H9 (cell line): ENCODE measurements around the gene ABHD1. TPM values are rescaled to one million over a fixed set of nuclear protein-coding genes. Genes with fewer than 3 reads are reported as not detected.
"Not testable (repeated sequence)": the region's sequence is repeated elsewhere in the genome, so short reads cannot be mapped to it uniquely, and the experiment has no call there.

ENCODE experiments used
- DNase-seq: peaks from one replicate; pipeline ENCODE4 v3.0.0-alpha.2; 2017
- H2AFZ ChIP-seq: one replicate; pipeline ENCODE4 v1.6.1; 2013; ENCODE audit warnings: mild to moderate bottlenecking, low read length, control low read depth, moderate library complexity
- H2AK5ac ChIP-seq: 2 replicates; pipeline ENCODE4 v1.6.1; 2013; ENCODE audit warnings: low read length, control low read depth, mixed read lengths; ENCODE audit not compliant: insufficient read length
- H2BK120ac ChIP-seq: one replicate; pipeline ENCODE4 v1.6.1; 2013; ENCODE audit warnings: low read depth, mild to moderate bottlenecking, low read length, control low read depth, inconsistent platforms; ENCODE audit not compliant: poor library complexity, severe bottlenecking
- H2BK12ac ChIP-seq: 2 replicates; pipeline ENCODE4 v1.6.1; 2013; ENCODE audit warnings: low read length, control low read depth, mixed read lengths, low read depth; ENCODE audit not compliant: insufficient read length
- H2BK15ac ChIP-seq: 2 replicates; pipeline ENCODE4 v1.6.1; 2013; ENCODE audit warnings: low read depth, low read length, control low read depth
- H2BK20ac ChIP-seq: one replicate; pipeline ENCODE4 v1.6.1; 2013; ENCODE audit warnings: low read depth, mild to moderate bottlenecking, low read length, control low read depth, inconsistent platforms; ENCODE audit not compliant: poor library complexity, severe bottlenecking
- H2BK5ac ChIP-seq: 2 replicates; pipeline ENCODE4 v1.6.1; 2013; ENCODE audit warnings: low read length, control low read depth, mixed read lengths; ENCODE audit not compliant: insufficient read length
- H3K14ac ChIP-seq: 2 replicates; pipeline ENCODE4 v1.6.1; 2013; ENCODE audit warnings: low read length, control low read depth; ENCODE audit not compliant: insufficient read depth
- H3K18ac ChIP-seq: 2 replicates; pipeline ENCODE4 v1.6.1; 2013; ENCODE audit warnings: low read depth, mild to moderate bottlenecking, mixed read lengths, low read length, control low read depth; ENCODE audit not compliant: insufficient read length
- H3K23ac ChIP-seq: 2 replicates; pipeline ENCODE4 v1.6.1; 2013; ENCODE audit warnings: low read length, control low read depth, mixed read lengths, low read depth; ENCODE audit not compliant: insufficient read length
- H3K23me2 ChIP-seq: 2 replicates; pipeline ENCODE4 v1.6.1; 2013; ENCODE audit warnings: low read depth, mild to moderate bottlenecking, mixed read lengths, low read length, control low read depth; ENCODE audit not compliant: insufficient read length, poor library complexity, severe bottlenecking
- H3K27ac ChIP-seq: 2 replicates; pipeline ENCODE4 v1.5.1; 2013; ENCODE audit warnings: low read length, control low read depth, mixed read lengths, low read depth; ENCODE audit not compliant: insufficient read length
- H3K27me3 ChIP-seq: 2 replicates; pipeline ENCODE4 v1.6.1; 2013; ENCODE audit warnings: low read length, control low read depth, inconsistent platforms; ENCODE audit not compliant: insufficient read depth
- H3K4ac ChIP-seq: 2 replicates; pipeline ENCODE4 v1.6.1; 2013; ENCODE audit warnings: low read depth, mild to moderate bottlenecking, control low read depth, inconsistent platforms, low read length, moderate library complexity
- H3K4me1 ChIP-seq: 2 replicates; pipeline ENCODE4 v1.6.1; 2013; ENCODE audit warnings: low read length, control low read depth, inconsistent platforms; ENCODE audit not compliant: insufficient read depth
- H3K4me2 ChIP-seq: 2 replicates; pipeline ENCODE4 v1.6.1; 2013; ENCODE audit warnings: low read length, control low read depth, mixed read lengths; ENCODE audit not compliant: insufficient read length, insufficient read depth
- H3K56ac ChIP-seq: 2 replicates; pipeline ENCODE4 v1.6.1; 2013; ENCODE audit warnings: low read depth, mild to moderate bottlenecking, mixed read lengths, low read length, control low read depth; ENCODE audit not compliant: insufficient read length
- H3K79me1 ChIP-seq: 2 replicates; pipeline ENCODE4 v1.6.1; 2013; ENCODE audit warnings: low read depth, mild to moderate bottlenecking, moderate library complexity, low read length, control low read depth, inconsistent platforms; ENCODE audit not compliant: insufficient read depth, poor library complexity, severe bottlenecking
- H3K79me2 ChIP-seq: 2 replicates; pipeline ENCODE4 v1.6.1; 2013; ENCODE audit warnings: low read length, control low read depth, inconsistent platforms; ENCODE audit not compliant: insufficient read depth
- H3K9ac ChIP-seq: 2 replicates; pipeline ENCODE4 v1.6.1; 2013; ENCODE audit warnings: low read length, control low read depth, mixed read lengths; ENCODE audit not compliant: insufficient read length; ENCODE audit errors: extremely low read depth
- H3K9me3 ChIP-seq: one replicate; pipeline ENCODE4 v1.6.1; 2013; ENCODE audit warnings: low read depth, low read length, inconsistent platforms; ENCODE audit not compliant: control insufficient read depth
- H3T11ph ChIP-seq: one replicate; pipeline ENCODE4 v1.6.1; 2013; ENCODE audit warnings: mild to moderate bottlenecking, low read length, control low read depth, inconsistent platforms
- H4K20me1 ChIP-seq: one replicate; pipeline ENCODE4 v1.6.1; 2013; ENCODE audit not compliant: control insufficient read depth, insufficient read length, insufficient read depth
- H4K5ac ChIP-seq: 2 replicates; pipeline ENCODE4 v1.6.1; 2013; ENCODE audit warnings: low read depth, mild to moderate bottlenecking, mixed read lengths, low read length, control low read depth; ENCODE audit not compliant: insufficient read length
- H4K8ac ChIP-seq: replicated peaks from 2 replicates; pipeline ENCODE4 v1.6.1; 2013; ENCODE audit warnings: low read length, control low read depth, mixed read lengths, low read depth; ENCODE audit not compliant: insufficient read length
- H4K91ac ChIP-seq: 2 replicates; pipeline ENCODE4 v1.6.1; 2013; ENCODE audit warnings: low read depth, mild to moderate bottlenecking, moderate library complexity, mixed read lengths, low read length, control low read depth; ENCODE audit not compliant: insufficient read length
- H3K27ac Mint-ChIP-seq, 3 experiments: 2 replicates in 2 of 3; 3 replicates in 1 of 3; pipeline ENCODE4 v1.8.0; 2020 to 2021; ENCODE audit warnings: mixed read lengths in 3 of 3, mild to moderate bottlenecking in 1 of 3, moderate library complexity in 1 of 3
- H3K27me3 Mint-ChIP-seq: 2 replicates; pipeline ENCODE4 v1.8.0; 2021; ENCODE audit warnings: low read depth, mild to moderate bottlenecking, moderate library complexity, mixed read lengths
- H3K36me3 Mint-ChIP-seq, 3 experiments: 2 replicates in 2 of 3; 3 replicates in 1 of 3; pipeline ENCODE4 v1.8.0; 2020 to 2021; ENCODE audit warnings: low read depth in 3 of 3, mixed read lengths in 3 of 3; ENCODE audit not compliant: insufficient read depth in 1 of 3
- H3K4me1 Mint-ChIP-seq, 2 experiments: 2 replicates each; pipeline ENCODE4 v1.8.0; 2020; ENCODE audit warnings: mixed read lengths in 2 of 2
- H3K4me3 Mint-ChIP-seq, 2 experiments: 2 replicates in 1 of 2; 3 replicates in 1 of 2; pipeline ENCODE4 v1.8.0; 2020 to 2021; ENCODE audit warnings: mild to moderate bottlenecking in 2 of 2, mixed read lengths in 2 of 2, moderate library complexity in 1 of 2
- H3K9me3 Mint-ChIP-seq, 2 experiments: 2 replicates in 1 of 2; 3 replicates in 1 of 2; pipeline ENCODE4 v1.8.0; 2020; ENCODE audit warnings: mild to moderate bottlenecking in 2 of 2, mixed read lengths in 2 of 2, moderate library complexity in 1 of 2
- WGBS: extraction: QIAGEN DNeasy Blood & Tissue Kit; methylation state at CpG from one replicate; pipeline ENCODE4 v1.1.7; 2013; ENCODE audit warnings: missing lambda C conversion rate, low lambda C conversion rate, mixed read lengths; ENCODE audit not compliant: insufficient read length; ENCODE audit errors: extremely low coverage; 5-methylcytosine and 5-hydroxymethylcytosine counted together
- total RNA-seq: library from RNA; stranded (reverse); gene quantifications from 2 replicates; pipeline ENCODE4 v1.2.1, GENCODE V29; 2021
- TF ChIP-seq, protein P1 (sequence below): fragments of 200-600 bp; sonication (generic); conservative IDR thresholded peaks from 3 replicates; pipeline ENCODE4 v1.8.0; 2021; ENCODE audit warnings: antibody characterized with exemption, mild to moderate bottlenecking

ABHD1 gene
- total RNA-seq, 1 experiment from 2014 or later: 0.31 TPM

- H2BK5ac ChIP-seq: no peak overlapping the region
- H3T11ph ChIP-seq: no peak overlapping the region
- H2BK12ac ChIP-seq: no peak overlapping the region
- no peak overlapping the region for H3K18ac ChIP-seq
- H3K79me1 ChIP-seq: no peaks in the 10 kb centered on the region
- H3K27me3 ChIP-seq: no peaks in the 10 kb centered on the region
- H4K5ac ChIP-seq: no peak overlapping the region
- no peak overlapping the region for H2BK120ac ChIP-seq
- H3K4me1 Mint-ChIP-seq: peaks cover 24 to 32% of the 10 kb centered on the region in 2 experiments
- no peak overlapping the region for H3K56ac ChIP-seq
- no peak overlapping the region for H3K27ac Mint-ChIP-seq
- H2AK5ac ChIP-seq: no peak overlapping the region
- H4K8ac ChIP-seq: no peak overlapping the region
- H3K27ac ChIP-seq: no peak overlapping the region
- H3K23ac ChIP-seq: no peak overlapping the region
- peaks cover 2 to 10% (median 8%) of the 10 kb centered on the region in 3 experiments; a peak in 6 of 7 replicates for H3K36me3 Mint-ChIP-seq
- DNase-seq: no peak
- no peak overlapping the region for H4K91ac ChIP-seq
- no peaks in the 10 kb centered on the region for H3K9me3 Mint-ChIP-seq
- H3K27me3 Mint-ChIP-seq: peaks cover 20% of the 10 kb centered on the region
- H3K4me2 ChIP-seq: no peak overlapping the region
- H3K9me3 ChIP-seq: no peaks in the 10 kb centered on the region
- no peak overlapping the region for H2BK15ac ChIP-seq
- no peak overlapping the region for H3K9ac ChIP-seq
- no peak overlapping the region for H3K4ac ChIP-seq
- H3K14ac ChIP-seq: no peak overlapping the region
- no peak overlapping the region for H2BK20ac ChIP-seq
- no peak overlapping the region for H2AFZ ChIP-seq
- H3K23me2 ChIP-seq: peaks cover 12% of the 10 kb centered on the region
- no peaks in the 10 kb centered on the region for H3K4me1 ChIP-seq
- peaks cover 5% of the 10 kb centered on the region; the same call in 1 of the 2 replicates for H3K79me2 ChIP-seq
- WGBS: no CpG with 5 or more reads among the region's 4 CpGs
- H4K20me1 ChIP-seq: no peaks in the 10 kb centered on the region
- H3K4me3 Mint-ChIP-seq: peak overlapping the region in 1 of 2 experiments; percentile 42; a peak in 1 of 5 replicates
- TF ChIP-seq, protein P1, sequence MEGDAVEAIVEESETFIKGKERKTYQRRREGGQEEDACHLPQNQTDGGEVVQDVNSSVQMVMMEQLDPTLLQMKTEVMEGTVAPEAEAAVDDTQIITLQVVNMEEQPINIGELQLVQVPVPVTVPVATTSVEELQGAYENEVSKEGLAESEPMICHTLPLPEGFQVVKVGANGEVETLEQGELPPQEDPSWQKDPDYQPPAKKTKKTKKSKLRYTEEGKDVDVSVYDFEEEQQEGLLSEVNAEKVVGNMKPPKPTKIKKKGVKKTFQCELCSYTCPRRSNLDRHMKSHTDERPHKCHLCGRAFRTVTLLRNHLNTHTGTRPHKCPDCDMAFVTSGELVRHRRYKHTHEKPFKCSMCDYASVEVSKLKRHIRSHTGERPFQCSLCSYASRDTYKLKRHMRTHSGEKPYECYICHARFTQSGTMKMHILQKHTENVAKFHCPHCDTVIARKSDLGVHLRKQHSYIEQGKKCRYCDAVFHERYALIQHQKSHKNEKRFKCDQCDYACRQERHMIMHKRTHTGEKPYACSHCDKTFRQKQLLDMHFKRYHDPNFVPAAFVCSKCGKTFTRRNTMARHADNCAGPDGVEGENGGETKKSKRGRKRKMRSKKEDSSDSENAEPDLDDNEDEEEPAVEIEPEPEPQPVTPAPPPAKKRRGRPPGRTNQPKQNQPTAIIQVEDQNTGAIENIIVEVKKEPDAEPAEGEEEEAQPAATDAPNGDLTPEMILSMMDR: no peak
These were observed 48.7 kb upstream of the ABHD1 start for GRCh38 chr2:27074738-27075565.

DNA sequence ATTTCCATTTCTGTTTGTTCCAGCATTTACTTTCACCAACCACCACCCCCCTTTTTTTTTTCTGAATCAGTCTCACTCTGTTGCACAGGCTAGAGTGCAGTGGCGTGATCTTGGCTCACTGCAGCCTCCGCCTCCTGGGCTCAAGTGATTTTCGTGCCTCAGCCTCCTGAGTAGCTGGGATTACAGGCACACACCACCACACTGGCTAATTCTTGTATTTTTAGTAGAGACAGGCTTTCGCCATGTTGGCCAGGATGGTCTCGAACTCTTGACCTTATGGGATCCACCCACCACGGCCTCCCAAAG is 48.1 kb upstream of the ABHD1 start:
- not testable (repeated sequence) for H4K91ac ChIP-seq, H3K4ac ChIP-seq, H3K79me2 ChIP-seq, H3K18ac ChIP-seq, DNase-seq, H3K27ac Mint-ChIP-seq, H3K36me3 Mint-ChIP-seq, H4K8ac ChIP-seq, H4K5ac ChIP-seq, H3K27me3 ChIP-seq, H3K79me1 ChIP-seq, H3K4me3 Mint-ChIP-seq, H4K20me1 ChIP-seq, H3T11ph ChIP-seq, H3K9me3 ChIP-seq, H2BK20ac ChIP-seq, H2AFZ ChIP-seq, H2AK5ac ChIP-seq, H2BK5ac ChIP-seq, H2BK15ac ChIP-seq, H3K4me1 ChIP-seq, H3K9me3 Mint-ChIP-seq, H3K9ac ChIP-seq, H2BK12ac ChIP-seq, H3K14ac ChIP-seq, H2BK120ac ChIP-seq, H3K4me2 ChIP-seq, H3K23ac ChIP-seq, H3K27ac ChIP-seq, H3K56ac ChIP-seq
- Mint-ChIP-seq H3K4me1 (peaks cover 22 to 33% of the 10 kb centered on the region in 2 experiments), H3K27me3 (peaks cover 20% of the 10 kb centered on the region)
- H3K23me2 ChIP-seq: peaks cover 12% of the 10 kb centered on the region
- WGBS: no CpG with 5 or more reads among the region's 6 CpGs
